ENCODE measurements around the gene KLK15.
A peak's percentile ranks its signal among the peaks of the same experiment; 100 is the strongest.

The KLK15 gene

GRCh38 chr19:50835103-50835784, 1.9 kb upstream of the KLK15 start:
- H3K18ac ChIP-seq (ENCODE audit: low read length): peak overlapping the region; percentile 81
- peak overlapping the region; percentile 60 to 95 for H3K4me3 ChIP-seq (ENCODE audit: low read length in 2 of 2)
- no peaks in the 10 kb centered on the region for H3K36me3 ChIP-seq (replicated peaks in 1 of 2; ENCODE audit: control insufficient read depth in 2 of 2, insufficient read depth in 2 of 2, low read length in 2 of 2)
- H3K27me3 ChIP-seq (ENCODE audit: control insufficient read depth in 3 of 3, insufficient read depth in 3 of 3, low read depth in 1 of 3, low read length in 3 of 3): peaks cover 0 to 33% (median 29%) of the 10 kb centered on the region in 3 experiments
- peaks cover 0 to 4% of the 10 kb centered on the region in 2 donors for H3K9me3 ChIP-seq (replicated peaks in 1 of 2; ENCODE audit: control insufficient read depth in 2 of 2, insufficient read depth in 1 of 2, low read depth in 1 of 2, low read length in 2 of 2)
- no peak overlapping the region for H4K91ac ChIP-seq (ENCODE audit: low read depth, low read length, poor library complexity)
- H2AK5ac ChIP-seq (ENCODE audit: low read depth, low read length): no peak overlapping the region
- H2BK12ac ChIP-seq (ENCODE audit: low read length): no peak overlapping the region
- H3K14ac ChIP-seq (ENCODE audit: low read length): no peak overlapping the region
- DNase-seq (ENCODE audit: low spot score): no peak
- H2AFZ ChIP-seq (ENCODE audit: low read length): peak overlapping the region; percentile 95
- H2BK5ac ChIP-seq (ENCODE audit: low read length): no peak overlapping the region
- no peak overlapping the region for H3K4ac ChIP-seq (ENCODE audit: low read length)
- H3K4me2 ChIP-seq (ENCODE audit: insufficient read depth, low read length, poor library complexity, severe bottlenecking): peak overlapping the region; percentile 72
- H3K79me1 ChIP-seq (ENCODE audit: low read depth, low read length): no peaks in the 10 kb centered on the region
- no peak overlapping the region for H2BK120ac ChIP-seq (ENCODE audit: low read depth, low read length)
- H2BK15ac ChIP-seq (ENCODE audit: low read length): peak overlapping the region; percentile 77
- WGBS, 2 donors (ENCODE audit: extremely low coverage in 2 of 2, insufficient read length in 2 of 2, insufficient replicate concordance in 1 of 2): no CpG with 5 or more reads among the region's 13 CpGs
- H3K23ac ChIP-seq (ENCODE audit: low read depth, low read length, poor library complexity): no peak overlapping the region
- H3K9ac ChIP-seq (ENCODE audit: low read depth, low read length, poor library complexity): peak overlapping the region; percentile 89
- H3K27ac ChIP-seq (replicated peaks; ENCODE audit: low read length): no peak overlapping the region
- H3K4me1 ChIP-seq (ENCODE audit: control insufficient read depth in 2 of 2, insufficient read depth in 1 of 2, low read depth in 1 of 2, low read length in 2 of 2): peaks cover 0 to 3% of the 10 kb centered on the region in 2 donors
- no peak overlapping the region for H4K8ac ChIP-seq (ENCODE audit: low read depth, low read length)

GRCh38 chr19:50833802-50834167, 411 bp upstream of the KLK15 start:
- Histone ChIP-seq H4K8ac (ENCODE audit: low read depth, low read length) (no peak overlapping the region), H2AK5ac (ENCODE audit: low read depth, low read length) (no peak overlapping the region), H3K18ac (ENCODE audit: low read length) (no peak overlapping the region), H3K36me3 (replicated peaks in 1 of 2; ENCODE audit: control insufficient read depth in 2 of 2, insufficient read depth in 2 of 2, low read length in 2 of 2) (no peaks in the 10 kb centered on the region), H4K91ac (ENCODE audit: low read depth, low read length, poor library complexity) (no peak overlapping the region), H3K27ac (replicated peaks; ENCODE audit: low read length) (no peak overlapping the region), H3K4ac (ENCODE audit: low read length) (no peak overlapping the region), H3K79me1 (ENCODE audit: low read depth, low read length) (no peaks in the 10 kb centered on the region), H3K4me3 (ENCODE audit: low read length in 2 of 2) (no peak overlapping the region), H2BK15ac (ENCODE audit: low read length) (no peak overlapping the region), H3K9ac (ENCODE audit: low read depth, low read length, poor library complexity) (no peak overlapping the region), H3K4me1 (ENCODE audit: control insufficient read depth in 2 of 2, insufficient read depth in 1 of 2, low read depth in 1 of 2, low read length in 2 of 2) (peaks cover 0 to 5% of the 10 kb centered on the region in 2 donors), H3K9me3 (replicated peaks in 1 of 2; ENCODE audit: control insufficient read depth in 2 of 2, insufficient read depth in 1 of 2, low read depth in 1 of 2, low read length in 2 of 2) (peaks cover 0 to 4% of the 10 kb centered on the region in 2 donors), H2BK5ac (ENCODE audit: low read length) (no peak overlapping the region), H3K14ac (ENCODE audit: low read length) (no peak overlapping the region), H3K4me2 (ENCODE audit: insufficient read depth, low read length, poor library complexity, severe bottlenecking) (no peak overlapping the region), H2BK120ac (ENCODE audit: low read depth, low read length) (no peak overlapping the region), H3K23ac (ENCODE audit: low read depth, low read length, poor library complexity) (no peak overlapping the region), H3K27me3 (ENCODE audit: control insufficient read depth in 3 of 3, insufficient read depth in 3 of 3, low read depth in 1 of 3, low read length in 3 of 3) (peaks cover 0 to 35% (median 29%) of the 10 kb centered on the region in 3 experiments), H2AFZ (ENCODE audit: low read length) (no peak overlapping the region), H2BK12ac (ENCODE audit: low read length) (no peak overlapping the region)
- WGBS, 2 donors (ENCODE audit: extremely low coverage in 2 of 2, insufficient read length in 2 of 2, insufficient replicate concordance in 1 of 2): no CpG with 5 or more reads among the region's 6 CpGs
- no peak for DNase-seq (ENCODE audit: low spot score)

GRCh38 chr19:50832666-50833065, 708 bp downstream of the KLK15 start:
- no peak overlapping the region for H3K27ac ChIP-seq (replicated peaks; ENCODE audit: low read length)
- no peak overlapping the region for H3K4me2 ChIP-seq (ENCODE audit: insufficient read depth, low read length, poor library complexity, severe bottlenecking)
- H3K4ac ChIP-seq (ENCODE audit: low read length): no peak overlapping the region
- H2BK120ac ChIP-seq (ENCODE audit: low read depth, low read length): no peak overlapping the region
- WGBS, 2 donors (ENCODE audit: extremely low coverage in 2 of 2, insufficient read length in 2 of 2, insufficient replicate concordance in 1 of 2): no CpG with 5 or more reads among the region's 8 CpGs
- no peak for DNase-seq (ENCODE audit: low spot score)
- peak overlapping the region in 1 of 2 donors; percentile 30 for H3K4me3 ChIP-seq (ENCODE audit: low read length in 2 of 2)
- no peak overlapping the region for H4K8ac ChIP-seq (ENCODE audit: low read depth, low read length)
- H3K4me1 ChIP-seq (ENCODE audit: control insufficient read depth in 2 of 2, insufficient read depth in 1 of 2, low read depth in 1 of 2, low read length in 2 of 2): peaks cover 0 to 3% of the 10 kb centered on the region in 2 donors
- H3K23ac ChIP-seq (ENCODE audit: low read depth, low read length, poor library complexity): no peak overlapping the region
- H2AFZ ChIP-seq (ENCODE audit: low read length): no peak overlapping the region
- H3K18ac ChIP-seq (ENCODE audit: low read length): no peak overlapping the region
- H3K79me1 ChIP-seq (ENCODE audit: low read depth, low read length): no peaks in the 10 kb centered on the region
- H4K91ac ChIP-seq (ENCODE audit: low read depth, low read length, poor library complexity): no peak overlapping the region
- H2BK15ac ChIP-seq (ENCODE audit: low read length): no peak overlapping the region
- H3K27me3 ChIP-seq (ENCODE audit: control insufficient read depth in 3 of 3, insufficient read depth in 3 of 3, low read depth in 1 of 3, low read length in 3 of 3): peaks cover 0 to 35% (median 29%) of the 10 kb centered on the region in 3 experiments
- no peaks in the 10 kb centered on the region for H3K36me3 ChIP-seq (replicated peaks in 1 of 2; ENCODE audit: control insufficient read depth in 2 of 2, insufficient read depth in 2 of 2, low read length in 2 of 2)
- H3K14ac ChIP-seq (ENCODE audit: low read length): no peak overlapping the region
- no peak overlapping the region for H2AK5ac ChIP-seq (ENCODE audit: low read depth, low read length)
- no peak overlapping the region for H2BK12ac ChIP-seq (ENCODE audit: low read length)
- H3K9ac ChIP-seq (ENCODE audit: low read depth, low read length, poor library complexity): no peak overlapping the region
- no peak overlapping the region for H2BK5ac ChIP-seq (ENCODE audit: low read length)
- H3K9me3 ChIP-seq (replicated peaks in 1 of 2; ENCODE audit: control insufficient read depth in 2 of 2, insufficient read depth in 1 of 2, low read depth in 1 of 2, low read length in 2 of 2): peaks cover 0 to 4% of the 10 kb centered on the region in 2 donors

GRCh38 chr19:50831026-50831396, 2.4 kb downstream of the KLK15 start:
- Histone ChIP-seq H3K27me3 (ENCODE audit: control insufficient read depth in 3 of 3, insufficient read depth in 3 of 3, low read depth in 1 of 3, low read length in 3 of 3) (peaks cover 0 to 23% (median 20%) of the 10 kb centered on the region in 3 experiments), H3K4ac (ENCODE audit: low read length) (no peak overlapping the region), H3K4me1 (ENCODE audit: control insufficient read depth in 2 of 2, insufficient read depth in 1 of 2, low read depth in 1 of 2, low read length in 2 of 2) (peaks cover 0 to 3% of the 10 kb centered on the region in 2 donors), H3K4me3 (ENCODE audit: low read length in 2 of 2) (peak overlapping the region in 1 of 2 donors; percentile 15), H4K8ac (ENCODE audit: low read depth, low read length) (no peak overlapping the region), H2BK15ac (ENCODE audit: low read length) (no peak overlapping the region), H3K36me3 (replicated peaks in 1 of 2; ENCODE audit: control insufficient read depth in 2 of 2, insufficient read depth in 2 of 2, low read length in 2 of 2) (no peaks in the 10 kb centered on the region), H3K4me2 (ENCODE audit: insufficient read depth, low read length, poor library complexity, severe bottlenecking) (no peak overlapping the region), H3K18ac (ENCODE audit: low read length) (no peak overlapping the region), H3K79me1 (ENCODE audit: low read depth, low read length) (no peaks in the 10 kb centered on the region), H3K9me3 (replicated peaks in 1 of 2; ENCODE audit: control insufficient read depth in 2 of 2, insufficient read depth in 1 of 2, low read depth in 1 of 2, low read length in 2 of 2) (peaks cover 4 to 6% of the 10 kb centered on the region in 2 donors), H3K14ac (ENCODE audit: low read length) (no peak overlapping the region), H3K9ac (ENCODE audit: low read depth, low read length, poor library complexity) (no peak overlapping the region), H2BK12ac (ENCODE audit: low read length) (no peak overlapping the region), H3K27ac (replicated peaks; ENCODE audit: low read length) (no peak overlapping the region), H3K23ac (ENCODE audit: low read depth, low read length, poor library complexity) (no peak overlapping the region), H2BK5ac (ENCODE audit: low read length) (no peak overlapping the region), H2AK5ac (ENCODE audit: low read depth, low read length) (no peak overlapping the region), H2BK120ac (ENCODE audit: low read depth, low read length) (no peak overlapping the region), H2AFZ (ENCODE audit: low read length) (no peak overlapping the region), H4K91ac (ENCODE audit: low read depth, low read length, poor library complexity) (no peak overlapping the region)
- DNase-seq (ENCODE audit: low spot score): no peak
- WGBS, 2 donors (ENCODE audit: extremely low coverage in 2 of 2, insufficient read length in 2 of 2, insufficient replicate concordance in 1 of 2): no CpG with 5 or more reads among the region's 7 CpGs
